Measurements from ENCODE around the gene NAPA. TPM values are rescaled to one million over a fixed set of nuclear protein-coding genes. Genes with fewer than 3 reads are reported as not detected.

The NAPA gene
- total and polyA plus RNA-seq, 8 donors, result 47.2 to 121 (median 60.4) TPM

DNA sequence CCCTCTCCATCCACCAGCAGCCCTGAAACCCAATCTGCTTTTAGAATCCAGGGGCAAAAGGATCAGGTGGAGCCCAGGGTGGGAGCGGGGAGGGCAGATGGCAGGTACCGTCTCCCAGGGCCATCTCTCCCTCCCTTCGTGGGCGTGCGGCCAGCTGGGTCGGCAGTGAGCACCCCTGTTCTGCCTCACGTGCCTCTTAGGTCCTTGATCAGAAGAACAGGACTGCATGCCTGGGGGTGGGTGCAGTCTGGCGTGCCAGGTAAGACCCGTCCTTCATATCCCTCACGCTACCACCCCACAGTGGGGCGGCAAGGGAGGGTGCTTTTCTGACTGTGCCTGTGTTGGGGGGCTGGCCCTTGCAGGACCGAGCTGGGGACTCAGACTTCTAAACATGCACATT lies 45.1 kb downstream of the NAPA start:
- Histone ChIP-seq H3K4me1 (peaks cover 0 to 4% (median 0%) of the 10 kb centered on the region in 3 donors), H3K36me3 (no peaks in the 10 kb centered on the region), H3K4me3 (no peak overlapping the region), H3K9me3 (no peaks in the 10 kb centered on the region), H3K27me3 (no peaks in the 10 kb centered on the region), H3K27ac (no peak overlapping the region)
- TF ChIP-seq, protein P1, sequence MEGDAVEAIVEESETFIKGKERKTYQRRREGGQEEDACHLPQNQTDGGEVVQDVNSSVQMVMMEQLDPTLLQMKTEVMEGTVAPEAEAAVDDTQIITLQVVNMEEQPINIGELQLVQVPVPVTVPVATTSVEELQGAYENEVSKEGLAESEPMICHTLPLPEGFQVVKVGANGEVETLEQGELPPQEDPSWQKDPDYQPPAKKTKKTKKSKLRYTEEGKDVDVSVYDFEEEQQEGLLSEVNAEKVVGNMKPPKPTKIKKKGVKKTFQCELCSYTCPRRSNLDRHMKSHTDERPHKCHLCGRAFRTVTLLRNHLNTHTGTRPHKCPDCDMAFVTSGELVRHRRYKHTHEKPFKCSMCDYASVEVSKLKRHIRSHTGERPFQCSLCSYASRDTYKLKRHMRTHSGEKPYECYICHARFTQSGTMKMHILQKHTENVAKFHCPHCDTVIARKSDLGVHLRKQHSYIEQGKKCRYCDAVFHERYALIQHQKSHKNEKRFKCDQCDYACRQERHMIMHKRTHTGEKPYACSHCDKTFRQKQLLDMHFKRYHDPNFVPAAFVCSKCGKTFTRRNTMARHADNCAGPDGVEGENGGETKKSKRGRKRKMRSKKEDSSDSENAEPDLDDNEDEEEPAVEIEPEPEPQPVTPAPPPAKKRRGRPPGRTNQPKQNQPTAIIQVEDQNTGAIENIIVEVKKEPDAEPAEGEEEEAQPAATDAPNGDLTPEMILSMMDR (IDR thresholded peaks at IDR 0.05), result no peak
- ATAC-seq (peak in 2 of 4 donors; percentile 3 to 4), DNase-seq (peak in 2 of 6 donors; percentile 47 to 58), FAIRE-seq (no peak)
- intact Hi-C loops (cut with DNase I), result no loop called here
- WGBS, 2 donors, result 9 to 14% methylated on average over 12 of the region's 12 CpGs

- 25 to 27% methylated on average over 6 of the region's 6 CpGs for WGBS, 2 donors
- DNase-seq, result peak in 1 of 6 donors; percentile 34
- Histone ChIP-seq H3K4me3 (no peak overlapping the region), H3K27me3 (no peaks in the 10 kb centered on the region), H3K27ac (no peak overlapping the region), H3K36me3 (no peaks in the 10 kb centered on the region), H3K9me3 (no peaks in the 10 kb centered on the region), H3K4me1 (peaks cover 0 to 4% (median 0%) of the 10 kb centered on the region in 3 donors)
- FAIRE-seq, result no peak
- peak in 2 of 4 donors; percentile 11 to 22 for ATAC-seq
- intact Hi-C loops (cut with DNase I), result no loop called here
- TF ChIP-seq, protein P1 (IDR thresholded peaks at IDR 0.05), result no peak
Observed at GRCh38 chr19:47469363-47469700, 45.5 kb downstream of the NAPA start.

GRCh38 chr19:47467914-47468313 lies 46.9 kb downstream of the NAPA start:
- H3K4me1 ChIP-seq, result peaks cover 0 to 4% (median 0%) of the 10 kb centered on the region in 3 donors
- intact Hi-C loops (cut with DNase I), result no loop called here

DNA sequence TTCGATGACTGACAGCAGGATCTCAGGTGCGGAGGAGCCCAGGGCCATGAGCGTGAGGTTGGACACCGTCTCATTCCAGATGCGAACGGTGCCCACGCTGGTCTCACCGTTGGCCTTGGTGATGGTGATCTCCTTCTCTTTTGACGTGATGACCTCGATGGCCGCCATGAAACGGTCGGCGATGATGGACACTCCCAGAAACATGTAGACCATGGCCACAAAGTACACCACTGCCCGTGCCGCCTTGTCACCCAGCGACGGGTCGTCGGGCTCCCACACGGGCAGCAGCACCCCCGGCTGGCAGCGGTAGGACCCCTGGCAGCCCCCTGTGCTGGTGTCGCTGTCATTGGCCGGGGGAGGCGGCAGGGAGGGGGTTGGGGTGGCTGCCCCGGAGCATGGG lies 48.9 kb downstream of the NAPA start:
- H3K27me3 ChIP-seq, result no peaks in the 10 kb centered on the region
- ATAC-seq (no peak), FAIRE-seq (no peak), DNase-seq (no peak)
- H3K9me3 ChIP-seq, result no peaks in the 10 kb centered on the region
- H3K36me3 ChIP-seq, result no peaks in the 10 kb centered on the region
- intact Hi-C loops (cut with DNase I), result no loop called here
- 87 to 88% methylated on average over 27 of the region's 27 CpGs for WGBS, 2 donors
- no peak overlapping the region for H3K27ac ChIP-seq
- no peak overlapping the region for H3K4me3 ChIP-seq
- H3K4me1 ChIP-seq, result no peaks in the 10 kb centered on the region
- TF ChIP-seq, protein P1 (IDR thresholded peaks at IDR 0.05), result no peak

More at GRCh38 chr19:47467914-47468313, 46.9 kb downstream of the NAPA start:
- TF ChIP-seq, protein P1 (IDR thresholded peaks at IDR 0.05), result no peak
- H3K36me3 ChIP-seq, result no peaks in the 10 kb centered on the region
- ATAC-seq, result no peak
- H3K27me3 ChIP-seq, result no peaks in the 10 kb centered on the region
- no peak overlapping the region for H3K4me3 ChIP-seq
- no peaks in the 10 kb centered on the region for H3K9me3 ChIP-seq
- peak in 1 of 6 donors; percentile 21 for DNase-seq
- no peak overlapping the region for H3K27ac ChIP-seq
- no peak for FAIRE-seq
- WGBS, 2 donors, result 67 to 69% methylated on average over 9 of the region's 9 CpGs

DNA sequence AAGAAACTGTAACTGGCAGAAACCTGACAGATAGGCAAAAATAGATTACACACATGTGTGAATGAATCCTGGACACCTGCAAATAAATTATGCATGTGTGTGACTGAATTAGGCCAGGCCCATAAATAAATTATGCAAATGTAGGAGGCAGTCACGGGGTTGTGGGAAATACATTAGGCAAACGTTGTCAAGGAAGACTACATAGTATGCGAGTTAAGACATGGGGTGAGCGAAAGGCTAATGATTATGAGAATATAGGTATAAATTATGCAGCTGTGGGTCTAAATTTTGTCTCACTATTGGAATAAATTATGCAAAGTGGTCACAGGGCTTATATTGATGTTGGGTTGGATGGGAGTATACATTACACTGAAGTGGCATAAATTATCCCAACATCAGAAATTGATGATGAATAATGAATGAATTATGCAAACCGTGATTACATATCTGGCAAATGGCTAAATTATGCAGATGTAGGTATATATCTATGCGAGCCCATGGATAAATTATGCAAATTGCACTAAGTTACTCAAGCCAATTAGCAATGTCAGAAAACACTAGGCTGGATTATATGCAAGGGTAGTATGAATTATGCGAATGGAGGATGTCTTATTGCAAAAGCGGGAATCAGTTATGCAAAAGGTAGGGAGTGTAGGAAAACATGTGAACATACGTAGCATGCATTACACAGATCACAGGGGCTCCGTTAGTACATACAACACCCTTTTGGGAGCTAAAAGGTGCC lies 50.0 kb downstream of the NAPA start:
- no peak overlapping the region for H3K27ac ChIP-seq
- DNase-seq (no peak), ATAC-seq (no peak), FAIRE-seq (no peak)
- no peaks in the 10 kb centered on the region for H3K4me1 ChIP-seq
- H3K27me3 ChIP-seq, result no peaks in the 10 kb centered on the region
- H3K36me3 ChIP-seq, result no peaks in the 10 kb centered on the region
- intact Hi-C loops (cut with DNase I), result no loop called here
- H3K9me3 ChIP-seq, result no peaks in the 10 kb centered on the region
- H3K4me3 ChIP-seq, result no peak overlapping the region
- TF ChIP-seq, protein P1 (IDR thresholded peaks at IDR 0.05), result no peak
- WGBS, 2 donors, result 76 to 81% methylated on average over 10 of the region's 10 CpGs

All from pancreas (tissue), 10 donors.